ENCODE results near the gene BLOC1S2.
"Not testable (repeated sequence)": the region's sequence is repeated elsewhere in the genome, so short reads cannot be mapped to it uniquely, and the experiment has no call there.

BLOC1S2 gene

GRCh38 chr10:100288196-100288595, 1.7 kb upstream of the BLOC1S2 start:
- H3K27ac ChIP-seq: no peak overlapping the region
- no peak for TF ChIP-seq CTCF (conservative IDR thresholded peaks at IDR 0.05)
- no peak for TF ChIP-seq ZFX (IDR thresholded peaks at IDR 0.05)

DNA sequence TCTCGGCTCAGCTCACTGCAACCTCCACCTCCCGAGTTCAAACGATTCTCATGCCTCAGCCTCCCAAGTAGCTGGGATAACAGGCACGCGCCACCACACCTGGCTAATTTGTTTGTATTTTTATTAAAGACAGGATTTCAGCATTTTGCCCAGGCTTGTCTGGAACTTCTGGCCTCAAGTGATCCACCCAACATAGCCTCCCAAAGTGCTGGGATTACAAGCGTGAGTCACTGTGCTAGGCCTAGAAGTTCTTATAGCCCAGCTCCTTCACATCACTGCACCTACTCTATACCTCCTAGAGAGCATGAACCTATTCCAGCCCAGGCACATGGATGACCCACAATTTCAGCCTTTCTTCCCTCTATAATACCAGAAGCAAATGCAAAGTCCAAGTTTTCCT, 1.3 kb upstream of the BLOC1S2 start:
- TF ChIP-seq ZFX (IDR thresholded peaks at IDR 0.05) (no peak), CTCF (conservative IDR thresholded peaks at IDR 0.05) (no peak)
- no peak overlapping the region for H3K27ac ChIP-seq

- H3K27ac ChIP-seq: peak overlapping the region; percentile 78
Measured at GRCh38 chr10:100285326-100285725, 1.2 kb downstream of the BLOC1S2 start.

GRCh38 chr10:100282907-100283306, 3.6 kb downstream of the BLOC1S2 start:
- TF ChIP-seq ZFX (IDR thresholded peaks at IDR 0.05): no peak
- no peak for TF ChIP-seq CTCF (conservative IDR thresholded peaks at IDR 0.05)
- H3K27ac ChIP-seq: no peak overlapping the region

DNA sequence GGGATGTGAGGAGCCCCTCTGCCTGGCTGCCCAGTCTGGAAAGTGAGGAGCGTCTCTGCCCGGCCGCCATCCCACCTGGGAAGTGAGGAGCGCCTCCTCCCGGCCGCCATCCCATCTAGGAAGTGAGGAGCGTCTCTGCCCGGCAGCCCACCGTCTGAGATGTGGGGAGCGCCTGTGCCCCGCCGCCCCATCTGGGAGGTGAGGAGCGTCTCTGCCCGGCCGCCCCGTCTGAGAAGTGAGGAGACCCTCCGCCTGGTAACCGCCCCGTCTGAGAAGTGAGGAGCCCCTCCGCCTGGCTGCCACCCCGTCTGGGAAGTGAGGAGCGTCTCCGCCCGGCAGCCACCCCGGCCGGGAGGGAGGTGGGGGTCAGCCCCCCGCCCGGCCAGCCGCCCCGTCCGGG, 9.5 kb downstream of the BLOC1S2 start:
- not testable (repeated sequence) for H3K27ac ChIP-seq

DNA sequence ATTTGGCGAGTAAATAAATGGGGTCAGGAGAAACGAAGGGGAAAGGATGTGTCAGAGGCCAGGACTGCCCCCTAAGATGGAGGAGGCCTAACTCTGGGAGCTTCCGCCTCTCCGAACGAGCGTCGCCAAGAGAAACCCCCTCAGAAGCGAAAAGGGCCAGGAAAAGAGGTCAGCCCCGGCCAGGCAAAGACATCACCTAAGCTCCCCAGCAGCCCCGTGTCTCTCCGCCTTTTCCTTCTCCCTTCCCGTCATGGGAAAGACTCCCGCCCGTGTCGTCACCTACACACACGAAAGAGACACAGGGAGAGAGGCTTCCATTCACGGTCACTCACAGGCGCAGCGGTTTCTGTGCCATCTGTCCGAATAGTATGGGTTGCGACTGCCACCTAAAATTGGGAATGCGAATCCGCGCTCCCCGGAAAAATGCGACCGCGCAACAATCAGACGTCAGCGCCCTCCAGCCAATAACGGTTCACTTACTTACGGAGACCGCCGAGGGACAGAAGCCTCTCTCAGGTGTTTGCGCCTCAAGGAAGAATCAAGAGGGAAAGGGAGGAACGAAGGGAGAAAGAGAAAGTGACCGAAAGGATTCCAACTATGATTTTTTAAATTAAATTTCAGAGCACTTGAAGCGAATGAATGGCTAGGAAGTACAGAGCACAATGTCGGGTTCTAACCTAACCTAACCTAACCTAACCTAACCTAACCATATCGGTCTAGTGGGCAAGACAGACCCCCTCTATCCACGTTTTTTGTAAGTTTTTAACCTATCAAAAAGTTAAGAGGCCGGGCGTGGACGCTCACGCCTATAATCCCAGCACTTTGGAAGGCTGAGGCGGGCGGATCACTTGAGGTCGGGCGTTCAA, 19.0 kb downstream of the BLOC1S2 start, which contains the start of gene CWF19L1:
Gene CWF19L1, minus strand, starts transcription at position 400 of the 866 bp plus-strand sequence. Its CDS starts 45 bp downstream, at position 355.
- H3K27ac ChIP-seq: peak within 1 kb of the TSS; percentile 76
- no peak for TF ChIP-seq CTCF (conservative IDR thresholded peaks at IDR 0.05)
- no peak for TF ChIP-seq ZFX (IDR thresholded peaks at IDR 0.05)

GRCh38 chr10:100265821-100266485, 20.5 kb downstream of the BLOC1S2 start:
- TF ChIP-seq ZFX (IDR thresholded peaks at IDR 0.05): no peak
- TF ChIP-seq CTCF (conservative IDR thresholded peaks at IDR 0.05): no peak
- H3K27ac ChIP-seq: no peak overlapping the region

GRCh38 chr10:100254191-100254590, 32.3 kb downstream of the BLOC1S2 start:
- H3K27ac ChIP-seq: no peak overlapping the region
- TF ChIP-seq CTCF (conservative IDR thresholded peaks at IDR 0.05) (no peak), ZFX (IDR thresholded peaks at IDR 0.05) (no peak)
